Stimulated activated CD8-positive, alpha-beta memory T cell treated with anti-CD3 and anti-CD28 coated beads, Interleukin-7, amount 100 ng/mL, for 24 hours (primary cell): ENCODE results near the gene TREML2.
"Not testable (repeated sequence)": the region's sequence is repeated elsewhere in the genome, so short reads cannot be mapped to it uniquely, and the experiment has no call there.

Experiments used
- DNase-seq: peaks from one replicate; pipeline ENCODE4 v3.0.0-alpha.2; 2020; ENCODE audit warnings: low read depth

The TREML2 gene

GRCh38 chr6:41208439-41209106 lies 7.6 kb upstream of the TREML2 start:
- no peak for DNase-seq

GRCh38 chr6:41204156-41204555 lies 3.2 kb upstream of the TREML2 start:
- no peak for DNase-seq

GRCh38 chr6:41201764-41202173 lies 820 bp upstream of the TREML2 start:
- DNase-seq: no peak

- DNase-seq: no peak
Observed at GRCh38 chr6:41200296-41200900, 551 bp downstream of the TREML2 start.

DNA sequence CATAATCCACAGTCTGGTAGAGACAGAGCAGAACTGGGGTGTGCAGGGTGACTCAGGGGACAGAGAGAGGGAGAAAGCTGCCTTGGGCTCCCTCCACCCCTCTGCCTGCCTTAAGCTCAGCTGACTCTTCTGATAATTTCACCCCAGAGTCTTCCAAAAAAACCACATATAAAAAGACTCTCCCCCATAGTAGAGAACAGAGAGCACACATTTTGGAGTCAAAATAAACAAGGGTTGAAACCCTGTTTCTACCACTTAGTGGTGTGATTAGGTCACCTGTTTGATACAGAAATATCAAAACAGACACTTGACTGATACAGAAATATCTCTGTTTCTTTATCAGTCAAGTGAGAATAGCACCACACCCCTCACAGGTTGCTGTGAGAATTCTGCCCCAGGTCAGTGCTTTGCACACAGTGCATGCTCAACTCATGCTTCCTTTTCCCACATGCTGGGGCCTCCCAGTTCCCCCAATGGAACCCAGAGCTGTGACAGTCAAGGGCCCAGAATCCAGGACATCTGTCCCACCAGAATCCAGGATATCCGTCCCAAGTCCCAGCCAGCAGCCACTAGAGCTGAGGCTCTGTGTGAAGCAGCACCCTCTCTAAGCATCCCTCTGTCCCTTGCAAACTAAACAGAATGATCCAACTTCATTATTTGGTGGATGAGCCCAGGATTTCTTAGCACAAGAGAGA lies 1.2 kb downstream of the TREML2 start:
- DNase-seq: no peak

DNA sequence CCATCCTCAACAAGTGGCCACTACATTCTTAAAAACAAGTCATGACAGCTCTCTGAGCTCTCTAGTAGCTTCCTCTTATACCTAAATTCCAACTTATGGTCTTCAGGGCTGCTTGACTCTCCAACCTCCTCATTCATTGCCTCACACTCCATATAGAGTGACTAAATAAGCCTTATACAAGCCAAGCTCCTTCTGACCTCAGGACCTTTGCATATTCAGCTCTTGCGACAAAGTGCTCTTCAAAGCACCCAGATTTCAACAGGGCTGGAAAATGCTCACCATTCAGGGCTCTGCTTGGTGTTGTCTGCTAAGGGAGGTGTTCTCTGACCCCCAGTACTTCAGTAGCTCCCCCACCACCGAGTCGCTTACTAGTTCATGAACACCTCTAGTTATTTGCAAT lies 3.7 kb downstream of the TREML2 start:
- no peak for DNase-seq

- DNase-seq: no peak
Observed at GRCh38 chr6:41194386-41194785, 6.6 kb downstream of the TREML2 start.

GRCh38 chr6:41193884-41194283 lies 7.1 kb downstream of the TREML2 start:
- DNase-seq: no peak

DNA sequence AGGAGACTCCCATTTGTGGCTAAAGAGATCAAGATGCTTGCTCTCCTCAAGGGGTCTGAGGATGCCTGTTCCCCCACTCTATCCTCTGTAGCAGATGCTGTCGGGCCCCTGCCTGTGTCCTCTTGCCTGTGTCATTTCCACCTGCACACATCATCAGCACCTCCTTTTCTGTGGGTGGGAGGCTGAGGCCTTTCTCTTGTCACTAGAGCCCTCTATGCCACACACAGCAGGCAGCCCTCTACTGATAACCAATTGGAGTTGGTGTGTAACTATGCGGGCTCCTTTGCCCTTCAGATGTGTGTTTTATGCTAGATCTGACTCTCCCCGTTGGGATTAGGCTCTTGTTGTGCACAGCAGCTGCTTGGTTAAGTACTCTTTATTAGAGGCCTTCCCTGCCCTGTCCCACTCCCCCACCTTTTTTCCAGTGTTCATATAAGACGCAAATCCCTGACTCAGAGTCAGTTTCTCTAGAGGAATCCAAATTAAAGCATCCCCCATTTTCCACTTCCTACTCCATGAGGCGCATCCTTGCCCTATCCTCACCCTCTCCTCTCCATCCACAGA lies 7.7 kb downstream of the TREML2 start:
- no peak for DNase-seq

DNA sequence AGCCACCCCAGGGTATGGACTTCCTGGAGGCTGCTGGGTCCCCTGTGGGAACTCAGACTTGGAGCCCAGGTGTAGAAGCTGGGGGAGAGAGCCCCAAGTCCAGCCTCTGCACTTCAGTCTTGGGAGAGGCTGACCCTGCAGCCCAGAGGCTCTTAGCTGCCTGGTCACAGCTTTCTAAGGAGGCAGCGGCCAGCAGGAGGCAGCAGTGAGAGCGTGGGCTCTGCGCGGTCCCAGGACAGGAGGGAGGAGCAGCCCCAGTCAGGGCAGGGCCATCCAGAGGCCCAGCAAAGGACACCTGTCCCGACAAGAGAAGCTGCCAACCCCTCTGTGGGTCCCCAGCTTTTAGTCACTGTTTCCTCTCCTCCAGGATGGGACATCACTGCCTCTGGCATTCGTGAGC lies 9.4 kb downstream of the TREML2 start:
- DNase-seq: no peak

GRCh38 chr6:41190791-41191190 lies 10.2 kb downstream of the TREML2 start:
- DNase-seq: no peak

DNA sequence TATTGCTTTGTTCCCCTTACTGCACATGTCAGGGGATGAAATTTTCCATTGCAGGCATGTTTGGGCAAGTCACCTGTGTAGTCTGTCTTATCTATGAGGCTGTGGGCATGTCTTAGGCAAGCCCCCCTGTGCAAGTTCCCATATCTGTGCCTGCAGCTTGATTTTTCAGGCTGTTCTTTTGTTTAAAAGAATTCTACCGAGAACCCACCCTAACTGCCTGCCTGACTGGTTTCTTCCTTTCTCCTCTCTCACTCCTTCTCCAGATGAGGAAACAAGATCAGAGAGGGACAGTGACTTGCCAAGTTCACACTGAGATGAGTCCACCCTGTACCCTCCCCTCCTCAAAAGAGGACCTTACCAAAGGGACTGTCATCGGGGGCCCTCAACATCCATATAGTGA lies 11.0 kb downstream of the TREML2 start:
- no peak for DNase-seq

DNA sequence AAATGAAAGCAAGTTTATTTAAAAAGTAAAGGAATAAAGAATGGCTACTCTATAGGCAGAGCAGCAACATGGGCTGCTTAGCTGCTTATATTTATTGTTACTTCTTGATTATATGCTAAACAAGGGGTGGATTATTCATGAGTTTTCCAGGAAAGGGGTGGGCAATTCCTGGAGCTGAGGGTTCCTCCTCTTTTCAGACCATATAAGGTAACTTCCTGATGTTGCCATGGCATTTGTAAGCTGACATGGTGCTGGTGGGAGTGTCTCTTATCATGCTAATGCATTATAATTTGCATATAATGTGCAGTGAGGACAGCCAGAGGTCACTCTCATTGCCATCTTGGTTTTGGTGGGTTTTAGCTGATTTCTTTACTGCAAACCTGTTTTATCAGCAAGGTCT lies 11.9 kb downstream of the TREML2 start:
- DNase-seq: not testable (repeated sequence)

DNA sequence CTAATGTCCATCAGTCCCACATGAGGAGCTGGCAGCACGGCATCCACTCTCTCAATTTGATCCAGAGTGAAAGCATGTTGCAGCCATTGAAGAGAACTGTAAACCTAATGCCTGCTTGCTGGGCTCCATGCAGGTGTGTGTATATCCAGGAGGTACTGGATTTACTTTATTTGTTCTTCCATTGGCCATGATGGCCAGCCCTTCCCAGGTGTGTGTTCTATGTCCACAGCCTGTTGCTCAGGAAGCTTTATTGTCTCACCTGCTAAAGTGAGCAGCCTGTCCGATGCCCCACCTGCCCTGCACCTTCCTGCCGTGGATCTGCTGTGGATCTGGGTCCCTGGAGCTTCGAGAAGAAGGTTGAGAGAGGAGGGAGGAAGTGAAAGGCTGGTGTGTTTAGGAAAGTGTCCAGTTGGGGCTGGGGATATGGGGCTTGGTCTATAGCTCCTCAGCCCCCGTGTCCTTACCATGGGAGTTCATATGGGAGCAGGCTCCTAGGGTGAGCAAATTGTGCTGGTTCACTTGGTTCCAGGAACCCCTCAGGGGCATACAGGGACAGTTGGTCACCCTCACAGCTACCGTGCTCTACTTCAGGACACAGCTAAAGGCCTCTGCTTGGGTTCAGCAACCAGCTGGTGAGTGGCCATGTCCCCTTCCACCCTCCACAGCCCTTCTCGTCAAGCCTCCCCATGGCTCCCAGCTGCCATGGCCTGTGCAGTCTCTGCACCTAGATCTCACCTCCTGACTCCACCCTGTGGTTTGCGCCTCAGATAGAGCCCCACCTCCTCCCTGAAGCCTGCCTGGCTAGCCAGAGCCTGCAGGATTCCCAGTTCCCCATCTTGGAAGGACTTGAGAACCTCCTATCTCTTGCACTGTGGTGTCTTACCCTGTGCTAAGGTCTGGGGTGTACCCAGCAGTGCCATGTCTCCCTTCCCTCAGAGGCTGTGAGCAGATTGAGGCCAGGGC lies 12.7 kb downstream of the TREML2 start:
- DNase-seq: no peak

DNA sequence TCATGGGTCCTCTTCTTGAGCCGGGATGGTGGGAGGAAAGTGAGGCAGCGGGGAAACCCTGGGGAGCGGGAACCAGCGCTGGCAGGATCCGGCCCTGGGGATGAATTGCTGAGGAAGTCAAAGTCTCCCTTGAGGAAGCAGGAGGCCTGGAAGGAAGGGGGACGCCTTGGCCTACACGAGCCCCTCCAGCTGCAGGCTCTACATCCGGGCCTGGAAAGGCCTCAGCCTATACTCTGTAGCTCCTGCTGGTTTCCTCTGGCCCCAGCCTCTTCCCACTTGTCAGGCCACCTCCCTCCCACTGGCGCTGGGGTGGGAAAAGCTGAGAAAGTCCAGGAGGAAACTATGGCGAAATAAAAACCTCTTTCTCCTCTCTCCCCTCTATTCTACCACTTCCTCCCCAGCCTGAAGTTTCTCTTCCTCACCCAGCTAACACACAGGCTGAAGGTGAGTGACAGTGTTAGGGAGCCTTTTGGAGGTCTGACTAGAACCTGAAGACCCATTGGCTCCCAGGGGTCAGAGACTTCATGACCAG lies 14.9 kb downstream of the TREML2 start:
- DNase-seq: no peak

GRCh38 chr6:41184761-41185160 lies 16.2 kb downstream of the TREML2 start:
- no peak for DNase-seq

- DNase-seq: no peak
Observed at GRCh38 chr6:41182069-41183034, 18.6 kb downstream of the TREML2 start.

GRCh38 chr6:41181566-41181965 lies 19.4 kb downstream of the TREML2 start:
- DNase-seq: no peak

DNA sequence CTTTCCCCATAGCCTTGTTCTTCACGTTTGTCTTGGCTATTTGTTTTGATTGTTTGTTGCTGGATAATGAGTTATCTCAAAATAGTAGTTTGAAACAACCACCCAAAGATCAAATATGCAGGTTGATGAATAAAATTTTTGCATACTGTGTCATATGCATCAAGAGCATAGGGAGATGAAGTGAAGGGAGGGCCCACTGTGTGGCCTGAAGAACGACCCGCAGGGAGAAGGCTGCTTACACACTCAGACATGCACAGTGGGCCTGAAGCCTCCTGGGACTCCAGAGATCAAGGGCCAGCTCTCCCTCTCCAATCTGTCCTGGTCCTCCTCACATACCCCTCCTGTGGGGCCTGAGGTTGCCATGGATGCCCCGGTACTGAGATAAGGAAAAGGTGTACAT lies 21.8 kb downstream of the TREML2 start:
- no peak for DNase-seq

GRCh38 chr6:41177695-41178094 lies 23.3 kb downstream of the TREML2 start:
- DNase-seq: no peak

DNA sequence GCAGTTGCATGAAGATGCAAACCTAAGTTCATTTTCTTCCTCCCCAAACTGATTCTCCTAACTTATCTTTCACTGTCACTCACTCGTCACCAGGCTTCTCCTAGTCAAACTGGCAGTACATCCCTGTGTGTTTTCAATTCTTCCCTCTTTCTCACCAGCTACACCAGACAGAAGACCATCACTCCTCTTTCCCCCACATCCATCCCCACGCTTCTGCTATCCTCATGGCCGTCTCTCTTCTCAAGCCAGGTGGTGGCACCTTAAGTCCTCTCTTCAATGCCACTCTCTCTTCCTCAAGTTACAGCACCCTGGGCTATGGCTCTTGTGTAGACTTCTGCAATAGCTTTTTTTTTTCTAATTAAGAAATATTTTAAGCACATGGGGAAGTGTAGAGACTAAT lies 23.7 kb downstream of the TREML2 start:
- no peak for DNase-seq
